NB4 (cell line): ENCODE data around the gene ADARB2.

Experiments used
- CTCF ChIP-seq: IDR thresholded peaks from one replicate; pipeline ENCODE4 v1.5.1; 2012; ENCODE audit warnings: low read depth, low read length
- POLR2A ChIP-seq: IDR thresholded peaks from 2 replicates; pipeline ENCODE4 v1.6.1; 2011; ENCODE audit warnings: mild to moderate bottlenecking; ENCODE audit not compliant: insufficient read length; ENCODE audit errors: extremely low read depth

GRCh38 chr10:1658658-1659057 lies 78.7 kb downstream of the ADARB2 start:
- TF ChIP-seq CTCF (no peak), POLR2A (no peak)
